Sigmoid colon (tissue), 4 donors: ENCODE data around the gene PDLIM5.

Experiments
- CTCF ChIP-seq, 4 experiments: fragments of 450-650 bp in 3 of 4; fragments of 200-600 bp in 1 of 4; IDR thresholded peaks; one replicate each; pipeline ENCODE4 v1.5.1; 2016 to 2019; ENCODE audit warnings: antibody characterized with exemption in 4 of 4, mild to moderate bottlenecking in 3 of 4, moderate library complexity in 2 of 4
- EP300 ChIP-seq, 4 donors: sonication (generic); formaldehyde crosslinking; IDR thresholded peaks; one replicate each; pipeline ENCODE4 v1.6.1; 2017; ENCODE audit warnings: antibody characterized with exemption in 4 of 4

- TF ChIP-seq CTCF (IDR thresholded peaks at IDR 0.05) (no peak), EP300 (IDR thresholded peaks at IDR 0.05) (no peak)
These were observed 197.8 kb downstream of the PDLIM5 start for GRCh38 chr4:94649381-94650133.
